Measurements from ENCODE around the gene HEATR1.

HEATR1 gene

GRCh38 chr1:236540813-236541465 lies 63.4 kb downstream of the HEATR1 start:
- no peak for DNase-seq

GRCh38 chr1:236536540-236536939 lies 67.8 kb downstream of the HEATR1 start:
- peak; percentile 20 for DNase-seq

- DNase-seq = no peak
These were observed 68.6 kb downstream of the HEATR1 start for GRCh38 chr1:236535662-236536161.

- no peak for DNase-seq
These were observed 69.1 kb downstream of the HEATR1 start for GRCh38 chr1:236535190-236535589.

- no peak for DNase-seq
These were observed 70.1 kb downstream of the HEATR1 start for GRCh38 chr1:236534151-236534651.

GRCh38 chr1:236532850-236533249 lies 71.5 kb downstream of the HEATR1 start:
- DNase-seq = no peak

GRCh38 chr1:236530959-236531358 lies 73.4 kb downstream of the HEATR1 start:
- DNase-seq = no peak

GRCh38 chr1:236530286-236530685 lies 74.0 kb downstream of the HEATR1 start:
- no peak for DNase-seq

- DNase-seq = no peak
These were observed 78.2 kb downstream of the HEATR1 start for GRCh38 chr1:236526079-236526478.

GRCh38 chr1:236524895-236525184 lies 79.5 kb downstream of the HEATR1 start:
- no peak for DNase-seq

GRCh38 chr1:236524142-236524894 lies 80.0 kb downstream of the HEATR1 start:
- DNase-seq = peak; percentile 90

GRCh38 chr1:236523704-236524141 lies 80.6 kb downstream of the HEATR1 start, which contains the start of gene LGALS8:
LGALS8 (plus strand) TSS chr1:236523982; CDS start chr1:236526071, 2,089 bp downstream.
- DNase-seq = peak; percentile 93

GRCh38 chr1:236522937-236523703 lies 81.2 kb downstream of the HEATR1 start:
- peak; percentile 77 for DNase-seq

GRCh38 chr1:236520445-236521005 lies 83.8 kb downstream of the HEATR1 start:
- no peak for DNase-seq

GRCh38 chr1:236518322-236518721 lies 86.0 kb downstream of the HEATR1 start:
- no peak for DNase-seq

GRCh38 chr1:236516929-236517704 lies 87.2 kb downstream of the HEATR1 start:
- DNase-seq = peak; percentile 82

- peak; percentile 93 for DNase-seq
These were observed 88.8 kb downstream of the HEATR1 start for GRCh38 chr1:236515443-236515958.

GRCh38 chr1:236514703-236515442 lies 89.4 kb downstream of the HEATR1 start:
- DNase-seq = peak; percentile 97

GRCh38 chr1:236511735-236512418 lies 92.4 kb downstream of the HEATR1 start:
- no peak for DNase-seq

GRCh38 chr1:236509647-236510401 lies 94.5 kb downstream of the HEATR1 start:
- DNase-seq = no peak

All from DMS53 (cell line).